GM12865 (cell line): Measurements from ENCODE around the gene TFCP2.
A peak's percentile ranks its signal among the peaks of the same experiment; 100 is the strongest.

Source experiments
- DNase-seq: peaks from one replicate; pipeline ENCODE4 v3.0.0; 2010; ENCODE audit warnings: low read depth
- H3K4me3 ChIP-seq: 2 replicates; pipeline ENCODE4 v1.5.1; 2011; ENCODE audit warnings: mild to moderate bottlenecking, low read depth, low read length, control low read depth
- CTCF ChIP-seq: IDR thresholded peaks from 2 replicates; pipeline ENCODE4 v1.5.1; 2011; ENCODE audit warnings: low read length, control low read depth, low read depth, inconsistent platforms; ENCODE audit not compliant: insufficient read depth; ENCODE audit errors: missing control alignments

The TFCP2 gene

GRCh38 chr12:51197736-51198567 lies 25.0 kb upstream of the TFCP2 start:
- DNase-seq, result no peak
- H3K4me3 ChIP-seq, result no peak overlapping the region
- no peak for TF ChIP-seq CTCF

- no peak for DNase-seq
- no peak overlapping the region for H3K4me3 ChIP-seq
- TF ChIP-seq CTCF, result no peak
Observed at GRCh38 chr12:51196547-51196946, 23.6 kb upstream of the TFCP2 start.

- DNase-seq, result no peak
- no peak overlapping the region for H3K4me3 ChIP-seq
- no peak for TF ChIP-seq CTCF
Observed at GRCh38 chr12:51195841-51196240, 22.9 kb upstream of the TFCP2 start.

GRCh38 chr12:51192284-51192671 lies 19.3 kb upstream of the TFCP2 start:
- no peak overlapping the region for H3K4me3 ChIP-seq
- no peak for TF ChIP-seq CTCF
- peak; percentile 10 for DNase-seq

- DNase-seq, result no peak
- H3K4me3 ChIP-seq, result no peak overlapping the region
- no peak for TF ChIP-seq CTCF
Observed at GRCh38 chr12:51191516-51192283, 18.8 kb upstream of the TFCP2 start.

- no peak for DNase-seq
- no peak overlapping the region for H3K4me3 ChIP-seq
- no peak for TF ChIP-seq CTCF
Observed at GRCh38 chr12:51190820-51191219, 17.9 kb upstream of the TFCP2 start.
